ENCODE measurements around the gene RMI2. TPM values are rescaled to one million over a fixed set of nuclear protein-coding genes. Genes with fewer than 3 reads are reported as not detected.

RMI2 gene
- total RNA-seq, 1 donor from 2014 or later: 41.0 TPM

GRCh38 chr16:11379420-11379819, 34.2 kb downstream of the RMI2 start:
- intact Hi-C loops (cut with micrococcal nuclease): no loop called here

GRCh38 chr16:11380836-11381235, 35.6 kb downstream of the RMI2 start:
- intact Hi-C loops (cut with micrococcal nuclease): no loop called here

GRCh38 chr16:11383481-11384183, 38.4 kb downstream of the RMI2 start:
- intact Hi-C loops (cut with micrococcal nuclease): no loop called here

GRCh38 chr16:11384184-11384955, 39.1 kb downstream of the RMI2 start:
- intact Hi-C loops (cut with micrococcal nuclease): no loop called here

- intact Hi-C loops (cut with micrococcal nuclease): no loop called here
Observed at GRCh38 chr16:11384956-11385586, 39.8 kb downstream of the RMI2 start.

- intact Hi-C loops (cut with micrococcal nuclease): no loop called here
Observed at GRCh38 chr16:11386054-11386680, 40.9 kb downstream of the RMI2 start.

- intact Hi-C loops (cut with micrococcal nuclease): no loop called here
Observed at GRCh38 chr16:11386791-11387546, 41.7 kb downstream of the RMI2 start.

GRCh38 chr16:11389083-11389482, 43.8 kb downstream of the RMI2 start:
- intact Hi-C loops (cut with micrococcal nuclease): no loop called here

- intact Hi-C loops (cut with micrococcal nuclease): no loop called here
Observed at GRCh38 chr16:11389631-11390565, 44.6 kb downstream of the RMI2 start.

- intact Hi-C loops (cut with micrococcal nuclease): no loop called here
Observed at GRCh38 chr16:11390573-11391495, 45.6 kb downstream of the RMI2 start.

- intact Hi-C loops (cut with micrococcal nuclease): no loop called here
Observed at GRCh38 chr16:11391576-11391975, 46.3 kb downstream of the RMI2 start.

GRCh38 chr16:11392041-11392581, 46.9 kb downstream of the RMI2 start:
- intact Hi-C loops (cut with micrococcal nuclease): no loop called here

- intact Hi-C loops (cut with micrococcal nuclease): no loop called here
Observed at GRCh38 chr16:11393366-11393765, 48.1 kb downstream of the RMI2 start.

- intact Hi-C loops (cut with micrococcal nuclease): no loop called here
Observed at GRCh38 chr16:11393861-11394592, 48.8 kb downstream of the RMI2 start.

GRCh38 chr16:11394593-11394960, 49.3 kb downstream of the RMI2 start:
- intact Hi-C loops (cut with micrococcal nuclease): no loop called here

- intact Hi-C loops (cut with micrococcal nuclease): no loop called here
Observed at GRCh38 chr16:11395008-11395948, 50.0 kb downstream of the RMI2 start.

GRCh38 chr16:11395949-11396240, 50.6 kb downstream of the RMI2 start:
- intact Hi-C loops (cut with micrococcal nuclease): loop anchor here (1.0 to 2.0 kb wide), 2 partner anchors 318 to 431 kb away; no protein-coding TSS in a partner anchor
